ENCODE data around the gene KCNH8.

- TF ChIP-seq, protein P1, sequence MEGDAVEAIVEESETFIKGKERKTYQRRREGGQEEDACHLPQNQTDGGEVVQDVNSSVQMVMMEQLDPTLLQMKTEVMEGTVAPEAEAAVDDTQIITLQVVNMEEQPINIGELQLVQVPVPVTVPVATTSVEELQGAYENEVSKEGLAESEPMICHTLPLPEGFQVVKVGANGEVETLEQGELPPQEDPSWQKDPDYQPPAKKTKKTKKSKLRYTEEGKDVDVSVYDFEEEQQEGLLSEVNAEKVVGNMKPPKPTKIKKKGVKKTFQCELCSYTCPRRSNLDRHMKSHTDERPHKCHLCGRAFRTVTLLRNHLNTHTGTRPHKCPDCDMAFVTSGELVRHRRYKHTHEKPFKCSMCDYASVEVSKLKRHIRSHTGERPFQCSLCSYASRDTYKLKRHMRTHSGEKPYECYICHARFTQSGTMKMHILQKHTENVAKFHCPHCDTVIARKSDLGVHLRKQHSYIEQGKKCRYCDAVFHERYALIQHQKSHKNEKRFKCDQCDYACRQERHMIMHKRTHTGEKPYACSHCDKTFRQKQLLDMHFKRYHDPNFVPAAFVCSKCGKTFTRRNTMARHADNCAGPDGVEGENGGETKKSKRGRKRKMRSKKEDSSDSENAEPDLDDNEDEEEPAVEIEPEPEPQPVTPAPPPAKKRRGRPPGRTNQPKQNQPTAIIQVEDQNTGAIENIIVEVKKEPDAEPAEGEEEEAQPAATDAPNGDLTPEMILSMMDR (IDR thresholded peaks at IDR 0.05; ENCODE audit: poor library complexity): no peak
- TF ChIP-seq EZH2 (IDR thresholded peaks at IDR 0.05; ENCODE audit: borderline replicate concordance): no peak
Measured at GRCh38 chr3:19527746-19528145, 379.4 kb downstream of the KCNH8 start.
